NCI-H2029 (cell line): Measurements from ENCODE around the gene GNE.
"Not testable (repeated sequence)": the region's sequence is repeated elsewhere in the genome, so short reads cannot be mapped to it uniquely, and the experiment has no call there.

ENCODE experiments used
- DNase-seq: peaks from one replicate; lab custom pipeline; 2025; lab: John Stamatoyannopoulos, UW

The GNE gene

DNA sequence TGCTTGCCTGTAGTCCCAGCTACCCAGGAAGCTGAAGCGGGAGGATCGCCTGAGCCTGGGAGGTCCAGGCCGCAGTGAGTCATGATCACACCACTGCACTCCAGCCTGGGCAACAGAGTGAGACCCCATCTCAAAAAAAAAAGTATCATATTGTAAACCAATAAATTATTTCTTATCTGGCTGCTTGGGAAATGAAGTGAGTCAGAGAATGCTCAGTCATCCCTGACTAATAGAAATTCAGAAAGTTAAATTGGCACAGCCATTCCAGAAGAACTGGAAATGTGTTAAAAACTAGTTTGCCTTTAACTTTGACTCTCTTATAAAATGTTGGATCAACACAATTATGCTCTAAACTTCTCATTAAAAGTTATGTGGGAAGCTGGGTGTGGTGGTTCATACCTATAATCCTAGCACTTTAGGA lies 9.8 kb upstream of the GNE start:
- DNase-seq: no peak

GRCh38 chr9:36264896-36265295 lies 6.6 kb upstream of the GNE start:
- no peak for DNase-seq

DNA sequence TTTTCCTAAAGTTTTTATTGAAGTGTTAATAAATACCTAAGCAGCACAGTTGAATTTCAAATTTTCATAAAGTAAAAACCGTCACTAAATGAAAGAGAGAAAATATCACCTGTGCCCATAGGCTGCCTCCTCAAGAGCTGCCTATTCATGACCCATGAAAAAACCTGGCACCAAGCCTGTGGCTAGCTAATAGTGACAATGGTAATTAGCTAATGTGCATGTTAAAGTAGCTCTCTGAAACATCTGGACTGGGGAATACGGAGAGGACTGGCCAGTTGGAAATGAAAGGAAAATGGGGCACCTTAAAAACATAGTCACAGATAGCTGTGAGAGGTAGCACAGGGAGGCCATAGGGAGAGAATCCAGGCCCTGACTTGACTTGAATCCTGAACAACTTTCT lies 5.4 kb upstream of the GNE start:
- peak; percentile 56 for DNase-seq

DNA sequence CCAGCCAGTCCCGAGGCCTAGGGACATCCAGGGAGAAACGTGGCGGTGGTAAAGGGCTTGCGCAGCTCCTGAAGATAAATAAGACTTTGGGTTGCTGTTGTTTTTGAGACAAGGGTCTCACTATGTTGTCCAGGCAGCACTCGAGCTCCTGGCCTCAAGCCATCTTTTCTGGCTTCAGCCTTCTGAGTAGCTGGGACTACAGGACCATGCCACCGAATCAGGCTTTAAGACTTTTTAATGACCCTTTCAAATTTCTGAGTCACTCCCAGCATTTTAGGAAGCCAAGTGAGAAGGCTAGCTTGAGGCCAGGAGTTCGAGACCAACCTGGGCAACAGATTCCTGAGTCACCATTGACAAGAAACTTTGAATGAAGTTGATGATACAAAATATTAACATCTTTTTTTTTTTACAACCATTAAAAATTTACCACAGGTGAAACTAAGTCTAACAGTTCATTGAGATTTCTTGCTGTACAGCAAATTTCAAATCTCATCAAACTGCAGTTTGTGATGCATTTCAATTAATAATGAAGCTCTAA lies 817 bp upstream of the GNE start:
- DNase-seq: no peak

GRCh38 chr9:36251428-36251827 lies 6.8 kb downstream of the GNE start:
- DNase-seq: no peak

- no peak for DNase-seq
Observed at GRCh38 chr9:36250079-36250478, 8.2 kb downstream of the GNE start.

GRCh38 chr9:36249189-36249588 lies 9.1 kb downstream of the GNE start:
- DNase-seq: no peak

DNA sequence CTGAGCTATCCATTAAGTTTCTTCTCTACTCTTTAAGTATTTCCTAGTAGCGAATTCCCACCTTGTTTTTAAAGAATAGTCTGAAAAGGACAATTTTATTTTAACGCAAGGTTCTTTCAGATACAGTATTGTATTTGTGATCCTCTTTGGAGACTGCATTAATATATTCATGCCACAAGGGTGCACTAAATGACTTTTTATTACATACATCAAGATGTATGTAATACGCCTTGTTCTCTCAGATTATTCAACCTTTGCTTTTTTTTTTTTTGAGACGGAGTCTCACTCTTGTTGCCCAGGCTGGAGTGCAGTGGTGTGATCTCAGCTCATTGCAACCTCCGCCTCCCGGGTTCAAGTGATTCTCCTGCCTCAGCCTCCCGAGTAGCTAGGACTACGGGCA lies 10.2 kb downstream of the GNE start:
- DNase-seq: peak; percentile 11

DNA sequence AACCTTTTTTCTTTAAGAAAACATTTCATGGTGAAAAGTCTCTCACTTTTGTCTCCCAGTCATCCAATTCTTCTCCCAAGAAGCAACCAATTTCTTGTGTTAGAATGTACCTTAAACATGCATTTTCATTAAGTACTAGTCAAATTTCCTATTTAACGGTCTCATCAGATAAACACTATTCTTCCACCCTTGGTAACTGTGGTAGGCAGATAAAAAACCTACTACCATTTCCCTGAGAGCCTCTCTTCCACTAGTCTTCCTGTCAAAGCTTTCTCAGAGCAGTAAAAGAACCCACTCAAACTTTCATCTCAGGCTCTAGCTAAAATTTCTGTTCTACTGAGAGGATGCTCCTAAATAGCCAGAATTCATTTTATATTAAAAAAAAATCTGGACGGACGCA lies 10.9 kb downstream of the GNE start:
- no peak for DNase-seq

GRCh38 chr9:36245906-36246305 lies 12.3 kb downstream of the GNE start:
- DNase-seq: no peak

DNA sequence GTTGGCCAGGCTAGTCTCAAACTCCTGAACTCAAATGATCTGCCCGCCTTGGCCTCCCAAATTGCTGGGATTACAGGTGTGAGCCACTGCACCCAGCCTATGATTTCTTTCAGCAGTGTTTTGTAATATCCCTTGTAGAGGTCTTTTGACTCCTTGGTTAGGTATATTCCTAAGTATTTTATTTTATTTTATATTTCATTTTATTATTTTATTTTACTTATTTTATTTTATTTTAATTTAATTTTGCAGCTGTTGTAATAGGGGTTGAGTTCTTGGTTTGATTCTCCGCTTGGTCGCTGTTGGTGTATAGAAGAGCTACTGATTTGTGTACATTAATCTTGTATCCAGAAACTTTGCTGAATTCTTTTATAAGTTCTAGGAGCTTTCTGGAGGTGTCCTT lies 18.6 kb downstream of the GNE start:
- not testable (repeated sequence) for DNase-seq

GRCh38 chr9:36239205-36239604 lies 19.0 kb downstream of the GNE start:
- DNase-seq: not testable (repeated sequence)

DNA sequence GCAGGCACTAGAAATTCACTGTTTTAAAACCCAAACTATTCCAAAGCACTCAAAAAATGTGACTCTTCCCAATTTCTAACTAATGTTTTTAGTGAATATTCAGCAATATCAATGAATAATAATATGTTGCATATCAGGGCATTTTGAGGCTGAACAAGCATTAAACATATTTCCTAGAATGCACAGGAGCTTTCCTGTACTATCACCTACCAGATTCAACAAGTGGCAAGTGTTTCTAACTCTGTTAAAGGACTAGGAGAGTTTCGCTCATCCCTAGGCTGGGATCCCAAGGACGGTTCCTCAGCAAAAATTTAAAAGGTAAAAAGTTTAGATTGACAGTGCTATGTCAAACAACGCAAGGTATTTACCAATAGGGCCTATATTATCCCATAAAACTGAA lies 21.0 kb downstream of the GNE start:
- no peak for DNase-seq

DNA sequence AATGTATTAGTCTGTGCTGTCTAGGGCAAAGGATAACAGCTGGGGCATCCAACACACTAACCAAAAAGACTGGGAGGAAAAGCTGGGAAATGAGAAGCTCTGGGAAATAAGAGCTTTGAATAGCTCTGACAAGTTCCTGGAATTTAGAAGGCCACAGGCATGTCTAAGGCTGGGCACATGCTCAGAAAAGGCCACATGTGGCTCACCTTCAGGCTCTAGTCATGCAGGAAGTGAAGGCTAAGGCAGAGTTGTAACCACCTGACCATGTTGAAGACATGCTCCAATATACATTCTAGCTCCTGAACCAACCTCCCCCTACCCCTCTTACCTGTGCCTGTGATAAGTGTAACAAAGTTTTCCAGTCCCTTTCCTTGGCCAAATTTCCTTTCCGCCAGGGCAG lies 35.8 kb downstream of the GNE start:
- no peak for DNase-seq

DNA sequence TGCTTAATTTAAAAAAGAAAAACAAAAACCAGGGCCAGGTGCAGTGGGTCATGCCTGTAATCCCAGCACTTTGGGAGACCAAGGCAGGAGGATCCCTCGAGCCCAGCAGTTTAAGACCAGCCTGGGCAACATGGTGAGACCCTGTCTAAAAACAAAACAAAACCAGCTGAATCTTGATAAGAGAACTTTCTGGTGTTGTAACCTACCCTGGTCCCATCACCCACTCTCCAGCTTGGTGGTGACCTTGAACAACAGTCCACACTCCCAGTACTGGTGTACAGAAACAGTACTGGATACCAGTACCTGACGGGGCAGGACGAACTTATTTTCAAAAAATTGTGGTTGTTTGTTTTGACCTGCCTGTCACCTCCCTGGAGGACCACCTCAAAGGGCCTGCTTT lies 36.6 kb downstream of the GNE start:
- DNase-seq: no peak

DNA sequence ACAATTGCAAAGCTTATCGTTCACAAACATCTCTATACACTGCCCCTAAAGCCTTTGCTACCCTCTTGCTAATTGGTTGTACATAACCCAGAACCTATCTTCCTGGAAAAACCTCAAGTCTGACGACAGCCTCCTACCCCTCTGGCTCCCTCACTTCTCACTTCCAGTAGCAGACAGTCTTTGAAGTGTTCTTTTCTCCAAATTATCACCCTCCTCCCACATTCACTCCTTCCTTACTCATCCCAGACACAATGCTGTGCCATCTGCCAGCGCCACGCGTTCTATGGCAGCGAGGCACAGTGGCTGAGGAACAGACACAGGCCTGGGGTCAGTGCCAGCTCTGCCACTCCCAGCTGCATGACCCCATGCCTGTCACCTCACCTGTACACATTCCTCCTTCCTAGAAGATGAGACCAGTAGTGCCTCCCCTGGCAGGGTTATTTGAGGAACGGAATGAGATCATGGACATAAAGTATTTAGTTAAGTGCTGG lies 39.8 kb downstream of the GNE start:
- DNase-seq: no peak

DNA sequence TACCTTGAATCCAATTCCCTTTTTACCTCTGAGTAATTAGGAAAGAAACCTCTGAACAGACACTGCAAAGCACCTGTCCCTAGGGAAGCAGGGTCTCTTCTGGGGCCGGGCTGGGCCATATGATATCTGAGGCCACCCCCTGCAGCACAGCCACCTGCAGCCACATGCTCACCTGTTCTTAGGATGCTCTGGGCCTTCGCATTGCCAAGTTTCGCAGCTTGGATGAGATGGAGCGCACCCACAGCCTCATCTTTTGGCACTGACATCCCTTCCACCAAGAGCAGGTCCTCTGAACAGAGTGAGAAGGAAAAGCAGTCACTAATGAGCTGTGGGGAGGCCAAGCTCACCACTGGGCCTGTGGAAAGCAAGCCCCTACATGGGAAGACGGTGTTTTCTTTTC lies 40.2 kb downstream of the GNE start:
- no peak for DNase-seq

GRCh38 chr9:36217256-36217968 lies 40.8 kb downstream of the GNE start:
- no peak for DNase-seq

DNA sequence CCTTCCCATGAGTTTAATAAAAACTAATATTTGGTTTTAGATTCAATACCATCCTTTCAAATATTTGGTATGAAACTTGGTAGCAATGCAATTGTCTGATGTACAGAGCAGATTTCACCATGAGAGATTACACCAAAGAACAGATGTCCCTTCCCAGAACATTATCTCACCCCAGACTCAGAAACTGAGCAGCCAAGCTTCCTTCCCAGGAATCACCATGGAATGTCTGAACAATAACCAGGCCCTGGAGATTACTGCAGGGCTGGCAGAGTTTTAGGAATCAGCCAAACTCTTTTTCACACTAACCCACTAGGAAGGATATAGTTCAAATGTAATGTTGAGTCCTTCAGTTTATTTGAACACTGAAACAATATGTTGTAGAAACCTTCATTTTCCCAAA lies 43.7 kb downstream of the GNE start:
- DNase-seq: no peak

- DNase-seq: no peak
Observed at GRCh38 chr9:36213989-36214388, 44.3 kb downstream of the GNE start.

- no peak for DNase-seq
Observed at GRCh38 chr9:36213387-36213786, 44.9 kb downstream of the GNE start.

- DNase-seq: no peak
Observed at GRCh38 chr9:36211510-36211909, 46.7 kb downstream of the GNE start.

DNA sequence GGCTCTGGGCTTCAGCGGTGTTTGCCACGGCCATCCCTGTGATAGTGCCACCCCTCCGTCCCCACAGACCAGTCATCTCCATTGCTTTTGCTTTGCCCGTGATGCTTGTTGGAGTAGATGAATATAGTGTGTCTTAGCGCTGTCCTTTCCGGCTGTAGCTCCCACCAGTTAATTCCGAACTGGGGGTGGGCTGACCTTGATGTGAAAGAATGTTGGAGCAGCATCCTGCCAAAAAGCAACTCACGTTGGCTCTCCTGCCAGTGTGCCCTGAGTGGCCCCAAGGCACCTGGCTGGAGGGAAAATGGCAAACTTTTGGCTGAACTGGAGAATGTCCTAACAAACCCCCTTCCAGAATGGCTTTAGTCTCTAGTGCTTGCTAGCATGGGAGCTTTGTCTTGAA lies 47.5 kb downstream of the GNE start:
- DNase-seq: no peak
